B cell (primary cell): ENCODE measurements around the gene NRDE2. TPM values are rescaled to one million over a fixed set of nuclear protein-coding genes. Genes with fewer than 3 reads are reported as not detected.
A peak's percentile ranks its signal among the peaks of the same experiment; 100 is the strongest.

Experiments used
- ATAC-seq: fragments of 200-7000 bp; cut with Tn5 transposase; one replicate; pipeline ENCODE4 v1.10.0; 2021; ENCODE audit warnings: low read depth, mild to moderate bottlenecking, moderate number of reproducible peaks, moderate library complexity
- CTCF ChIA-PET: fragments of 350-600 bp; sonication (Branson Sonifier 250); formaldehyde crosslinking; loops from one replicate; lab custom pipeline; 2021; ENCODE audit warnings: antibody characterized with exemption, inconsistent platforms; lab: Charles Lee
- POLR2A ChIA-PET: fragments of 350-600 bp; sonication (Branson Sonifier 250); formaldehyde crosslinking; loops from one replicate; lab custom pipeline; 2021; ENCODE audit warnings: antibody characterized with exemption; lab: Charles Lee
- DNase-seq: peaks from one replicate; pipeline ENCODE4 v3.0.0; 2013
- H2AFZ ChIP-seq: 2 replicates; pipeline ENCODE4 v1.6.1; 2012; ENCODE audit warnings: mild to moderate bottlenecking, low read depth, low read length; ENCODE audit not compliant: insufficient read depth, poor library complexity, severe bottlenecking
- H3K27ac ChIP-seq, 2 donors: 1 replicate in 1 of 2; 2 replicates in 1 of 2; pipeline ENCODE4 v1.5.1; 2012 to 2013; ENCODE audit warnings: low read length in 2 of 2, mild to moderate bottlenecking in 2 of 2, moderate library complexity in 1 of 2
- H3K27me3 ChIP-seq, 4 experiments: fragments of 200-600 bp in 1 of 4; sonication (generic) in 1 of 4; replicated peaks in 1 of 4; 1 replicate in 2 of 4; 2 replicates in 2 of 4; pipeline versions ENCODE4 v1.6.1 to v1.7.0; 2013 to 2016; ENCODE audit warnings: low read length in 3 of 4, mild to moderate bottlenecking in 2 of 4, mixed read lengths in 1 of 4, moderate library complexity in 1 of 4; ENCODE audit not compliant: insufficient read depth in 4 of 4, control insufficient read depth in 3 of 4; ENCODE audit errors: control extremely low read depth in 1 of 4
- H3K36me3 ChIP-seq, 2 experiments: replicated peaks in 1 of 2; 1 replicate in 1 of 2; 2 replicates in 1 of 2; pipeline versions ENCODE4 v1.6.1 to v1.7.1; 2013; ENCODE audit warnings: low read length in 1 of 2; ENCODE audit not compliant: insufficient read depth in 2 of 2, control insufficient read depth in 1 of 2; ENCODE audit errors: control extremely low read depth in 1 of 2, extremely low read depth in 1 of 2
- H3K4me1 ChIP-seq, 2 donors: fragments of 200-600 bp in 1 of 2; sonication (generic) in 1 of 2; 1 replicate in 1 of 2; 2 replicates in 1 of 2; pipeline versions ENCODE4 v1.5.1 to v1.6.1; 2013 to 2017; ENCODE audit warnings: low read length in 2 of 2; ENCODE audit not compliant: control insufficient read depth in 2 of 2, insufficient read depth in 2 of 2
- H3K4me2 ChIP-seq: replicated peaks from 2 replicates; pipeline ENCODE3; 2012; ENCODE audit warnings: mild to moderate bottlenecking, low read depth, low read length; ENCODE audit not compliant: poor library complexity, severe bottlenecking
- H3K4me3 ChIP-seq, 5 experiments: fragments of 200-600 bp in 1 of 5; sonication (generic) in 1 of 5; 1 replicate in 3 of 5; 2 replicates in 2 of 5; pipeline versions ENCODE4 v1.5.1 to v1.7.0; 2011 to 2016; ENCODE audit warnings: low read length in 4 of 5, mild to moderate bottlenecking in 4 of 5, low read depth in 2 of 5, control low read depth in 1 of 5, moderate library complexity in 1 of 5; ENCODE audit not compliant: insufficient read depth in 1 of 5; ENCODE audit errors: control extremely low read depth in 1 of 5, extremely low read depth in 1 of 5
- H3K79me2 ChIP-seq: fragments of 200-600 bp; sonication (generic); one replicate; pipeline ENCODE4 v1.6.0; 2016; ENCODE audit warnings: low read length; ENCODE audit not compliant: control insufficient read depth, insufficient read depth
- H3K9ac ChIP-seq: fragments of 200-600 bp; sonication (generic); 2 replicates; pipeline ENCODE4 v1.6.1; 2017; ENCODE audit warnings: mild to moderate bottlenecking, low read length, moderate library complexity
- H3K9me3 ChIP-seq, 3 donors: one replicate each; pipeline versions ENCODE4 v1.6.1 to v1.7.1; 2013; ENCODE audit warnings: low read length in 2 of 3; ENCODE audit not compliant: control insufficient read depth in 2 of 3, insufficient read depth in 1 of 3; ENCODE audit errors: control extremely low read depth in 1 of 3
- H4K20me1 ChIP-seq: 2 replicates; pipeline ENCODE4 v1.6.0; 2012; ENCODE audit warnings: mild to moderate bottlenecking, low read length; ENCODE audit not compliant: insufficient read depth, control insufficient read depth, poor library complexity, severe bottlenecking
- H3K27ac Mint-ChIP-seq: one replicate; pipeline ENCODE4 v1.8.0; 2021; ENCODE audit warnings: mixed read lengths
- H3K27me3 Mint-ChIP-seq: one replicate; pipeline ENCODE4 v1.8.0; 2021; ENCODE audit warnings: mixed read lengths
- H3K4me1 Mint-ChIP-seq: one replicate; pipeline ENCODE4 v1.8.0; 2021; ENCODE audit warnings: mixed read lengths
- H3K4me3 Mint-ChIP-seq: one replicate; pipeline ENCODE4 v1.8.0; 2021; ENCODE audit warnings: mixed read lengths
- H3K9me3 Mint-ChIP-seq: one replicate; pipeline ENCODE4 v1.8.0; 2022; ENCODE audit warnings: mixed read lengths; ENCODE audit not compliant: insufficient read depth
- EZH2 ChIP-seq: IDR thresholded peaks from 2 replicates; pipeline ENCODE4 v1.6.1; 2012; ENCODE audit warnings: borderline replicate concordance, low read depth, mild to moderate bottlenecking, moderate library complexity, low read length; ENCODE audit not compliant: insufficient read depth, poor library complexity, severe bottlenecking
- WGBS: methylation state at CpG from one replicate; pipeline ENCODE4 v1.1.5; 2013; ENCODE audit warnings: missing lambda C conversion rate; ENCODE audit not compliant: insufficient coverage; 5-methylcytosine and 5-hydroxymethylcytosine counted together
- intact Hi-C: fragments of 100-400 bp; cut with micrococcal nuclease; formaldehyde crosslinking; loops from one replicate; pipeline ENCODE4 v1.10.0; 2022
- polyA plus RNA-seq: library from polyadenylated mRNA; depleted of rRNA; stranded (reverse); fragments of >200 nt; gene quantifications from 2 replicates; pipeline ENCODE4 v1.2.3, GENCODE V29; 2012
- total RNA-seq, 2 donors: library from RNA; stranded (reverse); fragments of 120-200 nt in 1 of 2; gene quantifications; 1 replicate in 1 of 2; 2 replicates in 1 of 2; pipeline versions ENCODE4 v1.2.3 to v1.2.4, GENCODE V29; 2013 to 2022
- TF ChIP-seq, protein P1 (sequence below): fragments of 200-600 bp; IDR thresholded peaks from one replicate; pipeline ENCODE4 v1.8.0; 2022; ENCODE audit warnings: antibody characterized with exemption, mild to moderate bottlenecking

Gene NRDE2
- total and polyA plus RNA-seq, 2 donors (not counting 1 experiment from before 2014, with no cell fraction given) = 5.3 to 35.8 TPM

DNA sequence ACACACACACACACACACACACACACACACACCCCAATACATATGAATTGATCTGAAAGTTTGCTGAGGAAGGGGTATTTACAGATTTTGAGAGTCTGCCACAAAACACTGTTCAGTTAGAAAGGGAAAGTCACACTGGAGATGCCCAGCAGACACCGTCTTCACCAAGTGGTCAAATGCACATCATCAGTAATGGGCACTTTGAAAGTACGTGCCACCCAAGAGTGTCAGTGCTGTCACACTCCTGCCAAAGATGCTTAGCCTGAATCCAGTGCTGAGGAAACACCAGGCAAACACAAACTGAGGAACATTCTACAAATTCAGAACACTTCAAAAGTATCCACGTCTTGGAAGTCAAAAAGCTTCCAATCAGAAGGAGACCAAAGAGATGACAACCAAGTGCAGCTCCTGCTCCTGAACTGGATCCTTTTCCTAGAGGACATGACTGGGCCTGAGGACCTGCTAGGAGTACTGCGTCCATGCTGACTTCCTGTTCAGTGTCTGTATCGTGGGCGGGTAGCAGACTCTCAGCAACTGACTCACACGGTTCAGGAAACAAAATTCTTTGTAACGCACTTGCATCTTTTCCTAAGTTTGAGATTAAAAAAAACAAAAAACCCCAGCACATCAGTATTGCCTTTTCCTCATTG is 56.8 kb downstream of the NRDE2 start:
- 82% methylated on average over 7 of the region's 8 CpGs for WGBS
- Mint-ChIP-seq H3K4me1 (no peaks in the 10 kb centered on the region), H3K9me3 (no peaks in the 10 kb centered on the region), H3K27ac (no peak overlapping the region), H3K27me3 (no peaks in the 10 kb centered on the region), H3K4me3 (no peak overlapping the region)
- TF ChIP-seq, protein P1, sequence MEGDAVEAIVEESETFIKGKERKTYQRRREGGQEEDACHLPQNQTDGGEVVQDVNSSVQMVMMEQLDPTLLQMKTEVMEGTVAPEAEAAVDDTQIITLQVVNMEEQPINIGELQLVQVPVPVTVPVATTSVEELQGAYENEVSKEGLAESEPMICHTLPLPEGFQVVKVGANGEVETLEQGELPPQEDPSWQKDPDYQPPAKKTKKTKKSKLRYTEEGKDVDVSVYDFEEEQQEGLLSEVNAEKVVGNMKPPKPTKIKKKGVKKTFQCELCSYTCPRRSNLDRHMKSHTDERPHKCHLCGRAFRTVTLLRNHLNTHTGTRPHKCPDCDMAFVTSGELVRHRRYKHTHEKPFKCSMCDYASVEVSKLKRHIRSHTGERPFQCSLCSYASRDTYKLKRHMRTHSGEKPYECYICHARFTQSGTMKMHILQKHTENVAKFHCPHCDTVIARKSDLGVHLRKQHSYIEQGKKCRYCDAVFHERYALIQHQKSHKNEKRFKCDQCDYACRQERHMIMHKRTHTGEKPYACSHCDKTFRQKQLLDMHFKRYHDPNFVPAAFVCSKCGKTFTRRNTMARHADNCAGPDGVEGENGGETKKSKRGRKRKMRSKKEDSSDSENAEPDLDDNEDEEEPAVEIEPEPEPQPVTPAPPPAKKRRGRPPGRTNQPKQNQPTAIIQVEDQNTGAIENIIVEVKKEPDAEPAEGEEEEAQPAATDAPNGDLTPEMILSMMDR = no peak
- TF ChIP-seq EZH2 = no peak
- no peak overlapping the region for H3K4me2 ChIP-seq
- no peaks in the 10 kb centered on the region for H3K27me3 ChIP-seq
- H3K9me3 ChIP-seq = no peaks in the 10 kb centered on the region
- H3K4me3 ChIP-seq = no peak overlapping the region
- no peak overlapping the region for H2AFZ ChIP-seq
- no peaks in the 10 kb centered on the region for H4K20me1 ChIP-seq
- H3K4me1 ChIP-seq = no peaks in the 10 kb centered on the region
- H3K79me2 ChIP-seq = no peaks in the 10 kb centered on the region
- ATAC-seq (no peak), DNase-seq (no peak)
- ChIA-PET POLR2A (no interaction called here), CTCF (no interaction called here)
- H3K9ac ChIP-seq = no peak overlapping the region
- no peak overlapping the region for H3K27ac ChIP-seq
- H3K36me3 ChIP-seq = peaks cover 0 to 38% of the 10 kb centered on the region in 2 experiments
- intact Hi-C loops = no loop called here

GRCh38 chr14:90274019-90274418 is 57.7 kb downstream of the NRDE2 start:
- ATAC-seq = no peak

More at GRCh38 chr14:90274019-90274418, 57.7 kb downstream of the NRDE2 start:
- ChIA-PET CTCF (no interaction called here), POLR2A (no interaction called here)
- H3K36me3 ChIP-seq = peaks cover 0 to 40% of the 10 kb centered on the region in 2 experiments
- no peaks in the 10 kb centered on the region for H3K27me3 ChIP-seq
- no peak overlapping the region for H3K4me3 ChIP-seq
- H2AFZ ChIP-seq = no peak overlapping the region
- TF ChIP-seq EZH2 = no peak
- TF ChIP-seq, protein P1 = no peak
- no peaks in the 10 kb centered on the region for H4K20me1 ChIP-seq
- Mint-ChIP-seq H3K4me1 (no peaks in the 10 kb centered on the region), H3K27me3 (no peaks in the 10 kb centered on the region), H3K4me3 (no peak overlapping the region), H3K27ac (peak overlapping the region; percentile 37), H3K9me3 (no peaks in the 10 kb centered on the region)
- 93% methylated on average over 9 of the region's 9 CpGs for WGBS
- H3K9ac ChIP-seq = no peak overlapping the region
- DNase-seq = no peak
- H3K9me3 ChIP-seq = no peaks in the 10 kb centered on the region
- H3K79me2 ChIP-seq = no peaks in the 10 kb centered on the region
- H3K27ac ChIP-seq = no peak overlapping the region
- no peak overlapping the region for H3K4me2 ChIP-seq
- no peaks in the 10 kb centered on the region for H3K4me1 ChIP-seq
- intact Hi-C loops = no loop called here
